Measurements from ENCODE around the gene SLC19A1.

SLC19A1 gene

GRCh38 chr21:45455674-45456583 is 86.3 kb downstream of the SLC19A1 start:
- TF ChIP-seq CTCF (conservative IDR thresholded peaks at IDR 0.05) = no peak
- no peak for TF ChIP-seq ZFX (IDR thresholded peaks at IDR 0.05)
- H3K27ac ChIP-seq = peak overlapping the region; percentile 41

GRCh38 chr21:45454926-45455673 is 87.1 kb downstream of the SLC19A1 start:
- peak overlapping the region; percentile 41 for H3K27ac ChIP-seq
- TF ChIP-seq ZFX (IDR thresholded peaks at IDR 0.05) (no peak), CTCF (conservative IDR thresholded peaks at IDR 0.05) (no peak)

GRCh38 chr21:45454060-45454925 is 87.9 kb downstream of the SLC19A1 start:
- no peak for TF ChIP-seq CTCF (conservative IDR thresholded peaks at IDR 0.05)
- peak overlapping the region; percentile 41 for H3K27ac ChIP-seq

GRCh38 chr21:45453308-45453950 is 88.8 kb downstream of the SLC19A1 start:
- no peak for TF ChIP-seq CTCF (conservative IDR thresholded peaks at IDR 0.05)
- no peak for TF ChIP-seq ZFX (IDR thresholded peaks at IDR 0.05)
- H3K27ac ChIP-seq = no peak overlapping the region

GRCh38 chr21:45452696-45453307 is 89.4 kb downstream of the SLC19A1 start:
- H3K27ac ChIP-seq = no peak overlapping the region
- TF ChIP-seq CTCF (conservative IDR thresholded peaks at IDR 0.05) (no peak), ZFX (IDR thresholded peaks at IDR 0.05) (no peak)

- H3K27ac ChIP-seq = no peak overlapping the region
- TF ChIP-seq CTCF (conservative IDR thresholded peaks at IDR 0.05) = no peak
These were observed 90.5 kb downstream of the SLC19A1 start for GRCh38 chr21:45451771-45452182.

All from C4-2B (cell line).